Sigmoid colon (tissue), 7 donors: Measurements from ENCODE around the gene C2CD2. TPM values are rescaled to one million over a fixed set of nuclear protein-coding genes. Genes with fewer than 3 reads are reported as not detected.

Experiments used
- DNase-seq: peaks from one replicate; pipeline ENCODE4 v3.0.0-alpha.2; 2019
- H3K27ac ChIP-seq, 4 donors: fragments of 200-600 bp; sonication (generic); one replicate each; pipeline ENCODE4 v1.5.1; 2016 to 2019; ENCODE audit warnings: mild to moderate bottlenecking in 1 of 4
- H3K27me3 ChIP-seq, 3 donors: fragments of 200-600 bp; sonication (generic); one replicate each; pipeline ENCODE4 v1.5.1; 2019; ENCODE audit warnings: mild to moderate bottlenecking in 1 of 3
- H3K36me3 ChIP-seq, 4 donors: fragments of 200-600 bp; sonication (generic); one replicate each; pipeline ENCODE4 v1.5.1; 2016 to 2019
- H3K4me1 ChIP-seq, 4 donors: fragments of 200-600 bp; sonication (generic); one replicate each; pipeline ENCODE4 v1.5.1; 2017 to 2019
- H3K4me3 ChIP-seq, 4 donors: fragments of 200-600 bp; sonication (generic); one replicate each; pipeline ENCODE4 v1.5.1; 2017 to 2019; ENCODE audit warnings: mild to moderate bottlenecking in 2 of 4, moderate library complexity in 1 of 4
- H3K9me3 ChIP-seq, 4 donors: fragments of 200-600 bp in 3 of 4; sonication (generic) in 3 of 4; one replicate each; pipeline versions ENCODE4 v1.5.1 to v1.6.1; 2013 to 2019
- EP300 ChIP-seq, 4 donors: sonication (generic); formaldehyde crosslinking; IDR thresholded peaks; one replicate each; pipeline ENCODE4 v1.6.1; 2017; ENCODE audit warnings: antibody characterized with exemption in 4 of 4
- POLR2A ChIP-seq, 2 donors: fragments of 450-650 bp; IDR thresholded peaks; one replicate each; pipeline ENCODE4 v1.6.1; 2016; ENCODE audit warnings: antibody characterized with exemption in 2 of 2, mild to moderate bottlenecking in 2 of 2, moderate library complexity in 2 of 2
- POLR2AphosphoS5 ChIP-seq, 4 donors: sonication (generic); formaldehyde crosslinking; IDR thresholded peaks; one replicate each; pipeline ENCODE4 v1.6.1; 2017; ENCODE audit warnings: antibody characterized with exemption in 4 of 4
- WGBS, 2 donors: extraction: QIAGEN DNeasy Blood & Tissue Kit; methylation state at CpG; one replicate each; pipeline ENCODE4 v1.1.7; 2013; 5-methylcytosine and 5-hydroxymethylcytosine counted together
- intact Hi-C: fragments of 100-400 bp; cut with DNase I; formaldehyde crosslinking; loops from one replicate; pipeline ENCODE4 v1.15.1; 2023
- polyA plus RNA-seq, 3 donors: library from polyadenylated mRNA; stranded (reverse); fragments of 200-250 nt; gene quantifications; one replicate each; pipeline ENCODE4 v1.2.3, GENCODE V29; 2013
- total RNA-seq, 4 donors: library from RNA; depleted of rRNA; stranded (reverse); fragments of >200 nt; gene quantifications; one replicate each; pipeline ENCODE4 v1.1.0, GENCODE V29; 2016
- TF ChIP-seq, protein P1 (sequence below), 4 experiments: fragments of 450-650 bp in 3 of 4; fragments of 200-600 bp in 1 of 4; IDR thresholded peaks; one replicate each; pipeline ENCODE4 v1.5.1; 2016 to 2019; ENCODE audit warnings: antibody characterized with exemption in 4 of 4, mild to moderate bottlenecking in 3 of 4, moderate library complexity in 2 of 4
- donor health status: healthy with polysubstance abuse.
- donor health status: Bipolar disorder and iron deficiency.
- donor health status: healthy.

C2CD2 gene
- total and polyA plus RNA-seq, 7 donors: 1.8 to 45.1 (median 19.0) TPM

GRCh38 chr21:41916888-41917433, 36.9 kb downstream of the C2CD2 start:
- Histone ChIP-seq H3K36me3 (peaks cover 17 to 68% (median 43%) of the 10 kb centered on the region in 4 donors), H3K4me1 (no peaks in the 10 kb centered on the region), H3K27ac (no peak overlapping the region), H3K27me3 (no peaks in the 10 kb centered on the region), H3K4me3 (no peak overlapping the region), H3K9me3 (no peaks in the 10 kb centered on the region)
- WGBS, 2 donors: 84 to 90% methylated on average over 3 of the region's 3 CpGs
- TF ChIP-seq EP300 (IDR thresholded peaks at IDR 0.05) (no peak), POLR2AphosphoS5 (IDR thresholded peaks at IDR 0.05) (no peak), POLR2A (IDR thresholded peaks at IDR 0.05) (no peak)
- TF ChIP-seq, protein P1, sequence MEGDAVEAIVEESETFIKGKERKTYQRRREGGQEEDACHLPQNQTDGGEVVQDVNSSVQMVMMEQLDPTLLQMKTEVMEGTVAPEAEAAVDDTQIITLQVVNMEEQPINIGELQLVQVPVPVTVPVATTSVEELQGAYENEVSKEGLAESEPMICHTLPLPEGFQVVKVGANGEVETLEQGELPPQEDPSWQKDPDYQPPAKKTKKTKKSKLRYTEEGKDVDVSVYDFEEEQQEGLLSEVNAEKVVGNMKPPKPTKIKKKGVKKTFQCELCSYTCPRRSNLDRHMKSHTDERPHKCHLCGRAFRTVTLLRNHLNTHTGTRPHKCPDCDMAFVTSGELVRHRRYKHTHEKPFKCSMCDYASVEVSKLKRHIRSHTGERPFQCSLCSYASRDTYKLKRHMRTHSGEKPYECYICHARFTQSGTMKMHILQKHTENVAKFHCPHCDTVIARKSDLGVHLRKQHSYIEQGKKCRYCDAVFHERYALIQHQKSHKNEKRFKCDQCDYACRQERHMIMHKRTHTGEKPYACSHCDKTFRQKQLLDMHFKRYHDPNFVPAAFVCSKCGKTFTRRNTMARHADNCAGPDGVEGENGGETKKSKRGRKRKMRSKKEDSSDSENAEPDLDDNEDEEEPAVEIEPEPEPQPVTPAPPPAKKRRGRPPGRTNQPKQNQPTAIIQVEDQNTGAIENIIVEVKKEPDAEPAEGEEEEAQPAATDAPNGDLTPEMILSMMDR (IDR thresholded peaks at IDR 0.05): no peak
- intact Hi-C loops: no loop called here
- peak; percentile 30 for DNase-seq

- no peaks in the 10 kb centered on the region for H3K9me3 ChIP-seq
- no peaks in the 10 kb centered on the region for H3K27me3 ChIP-seq
- H3K27ac ChIP-seq: no peak overlapping the region
- TF ChIP-seq POLR2A (IDR thresholded peaks at IDR 0.05) (no peak), POLR2AphosphoS5 (IDR thresholded peaks at IDR 0.05) (no peak), EP300 (IDR thresholded peaks at IDR 0.05) (no peak)
- TF ChIP-seq, protein P1 (IDR thresholded peaks at IDR 0.05): no peak
- no peaks in the 10 kb centered on the region for H3K4me1 ChIP-seq
- peaks cover 23 to 86% (median 51%) of the 10 kb centered on the region in 4 donors for H3K36me3 ChIP-seq
- no peak for DNase-seq
- intact Hi-C loops: no loop called here
- no peak overlapping the region for H3K4me3 ChIP-seq
- 76 to 91% methylated on average over 6 of the region's 6 CpGs for WGBS, 2 donors
Measured at GRCh38 chr21:41914965-41915364, 38.9 kb downstream of the C2CD2 start.

DNA sequence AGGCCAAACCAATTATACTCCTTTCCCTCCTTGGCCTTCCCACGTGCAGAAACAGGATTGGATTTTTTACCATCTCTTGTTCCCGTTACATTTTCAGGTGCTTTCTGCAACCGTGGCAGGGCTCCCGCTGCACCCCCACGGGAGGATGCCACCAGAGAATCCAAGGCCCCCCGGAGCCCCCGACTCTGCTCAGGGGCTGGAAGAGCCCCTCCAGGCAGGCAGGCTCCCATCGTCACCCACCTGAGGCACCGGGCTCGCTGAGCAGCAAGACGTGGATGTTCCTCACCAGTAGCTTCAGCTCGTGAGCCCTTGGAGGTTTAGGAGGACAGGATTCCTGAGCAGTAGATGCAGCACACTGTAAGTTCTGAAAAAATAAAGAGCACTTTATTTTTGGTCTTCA, 39.5 kb downstream of the C2CD2 start:
- DNase-seq: no peak
- TF ChIP-seq POLR2A (IDR thresholded peaks at IDR 0.05) (no peak), EP300 (IDR thresholded peaks at IDR 0.05) (no peak), POLR2AphosphoS5 (IDR thresholded peaks at IDR 0.05) (no peak)
- TF ChIP-seq, protein P1 (IDR thresholded peaks at IDR 0.05): no peak
- 95 to 97% methylated on average over 12 of the region's 12 CpGs for WGBS, 2 donors
- H3K4me1 ChIP-seq: no peaks in the 10 kb centered on the region
- H3K36me3 ChIP-seq: peaks cover 23 to 92% (median 51%) of the 10 kb centered on the region in 4 donors
- H3K9me3 ChIP-seq: no peaks in the 10 kb centered on the region
- no peak overlapping the region for H3K4me3 ChIP-seq
- H3K27me3 ChIP-seq: no peaks in the 10 kb centered on the region
- intact Hi-C loops: no loop called here
- no peak overlapping the region for H3K27ac ChIP-seq

GRCh38 chr21:41913230-41913629, 40.6 kb downstream of the C2CD2 start:
- Histone ChIP-seq H3K4me3 (no peak overlapping the region), H3K27me3 (no peaks in the 10 kb centered on the region), H3K4me1 (no peaks in the 10 kb centered on the region), H3K27ac (no peak overlapping the region), H3K9me3 (no peaks in the 10 kb centered on the region), H3K36me3 (peaks cover 23 to 95% (median 47%) of the 10 kb centered on the region in 4 donors)
- intact Hi-C loops: no loop called here
- no peak for TF ChIP-seq EP300 (IDR thresholded peaks at IDR 0.05)
- TF ChIP-seq POLR2AphosphoS5 (IDR thresholded peaks at IDR 0.05): no peak
- no peak for TF ChIP-seq POLR2A (IDR thresholded peaks at IDR 0.05)
- TF ChIP-seq, protein P1 (IDR thresholded peaks at IDR 0.05): no peak
- 97% methylated on average over 9 of the region's 9 CpGs for WGBS, 2 donors
- peak; percentile 35 for DNase-seq

GRCh38 chr21:41908829-41909228, 45.0 kb downstream of the C2CD2 start:
- Histone ChIP-seq H3K4me1 (no peaks in the 10 kb centered on the region), H3K36me3 (peaks cover 15 to 94% (median 38%) of the 10 kb centered on the region in 4 donors), H3K4me3 (no peak overlapping the region), H3K9me3 (no peaks in the 10 kb centered on the region), H3K27me3 (no peaks in the 10 kb centered on the region), H3K27ac (no peak overlapping the region)
- intact Hi-C loops: no loop called here
- WGBS, 2 donors: 46 to 64% methylated on average over 3 of the region's 3 CpGs
- no peak for TF ChIP-seq POLR2AphosphoS5 (IDR thresholded peaks at IDR 0.05)
- no peak for TF ChIP-seq EP300 (IDR thresholded peaks at IDR 0.05)
- TF ChIP-seq, protein P1 (IDR thresholded peaks at IDR 0.05): no peak
- no peak for TF ChIP-seq POLR2A (IDR thresholded peaks at IDR 0.05)
- no peak for DNase-seq
